ENCODE measurements around the gene FSTL1. TPM values are rescaled to one million over a fixed set of nuclear protein-coding genes. Genes with fewer than 3 reads are reported as not detected.

FSTL1 gene
- total RNA-seq, 1 donor from 2014 or later, result 383 TPM

GRCh38 chr3:120420928-120421551 lies 29.8 kb downstream of the FSTL1 start:
- Mint-ChIP-seq H3K4me1 (ENCODE audit: unreplicated experiment) (peaks cover 50% of the 10 kb centered on the region), H3K27me3 (no peaks in the 10 kb centered on the region), H3K4me3 (peak overlapping the region; percentile 4), H3K36me3 (peaks cover 20% of the 10 kb centered on the region), H3K27ac (peak overlapping the region; percentile 17), H3K9me3 (no peaks in the 10 kb centered on the region)
- TF ChIP-seq CTCF (conservative IDR thresholded peaks at IDR 0.05), result no peak
- DNase-seq (ENCODE audit: extremely low spot score, unreplicated experiment), result no peak

GRCh38 chr3:120420360-120420759 lies 30.4 kb downstream of the FSTL1 start:
- no peaks in the 10 kb centered on the region for H3K27me3 Mint-ChIP-seq
- H3K4me3 Mint-ChIP-seq, result no peak overlapping the region
- H3K4me1 Mint-ChIP-seq (ENCODE audit: unreplicated experiment), result peaks cover 47% of the 10 kb centered on the region
- peaks cover 25% of the 10 kb centered on the region for H3K36me3 Mint-ChIP-seq
- TF ChIP-seq CTCF (conservative IDR thresholded peaks at IDR 0.05), result no peak
- no peak overlapping the region for H3K27ac Mint-ChIP-seq
- no peak for DNase-seq (ENCODE audit: extremely low spot score, unreplicated experiment)
- H3K9me3 Mint-ChIP-seq, result no peaks in the 10 kb centered on the region

- H3K27me3 Mint-ChIP-seq, result no peaks in the 10 kb centered on the region
- no peaks in the 10 kb centered on the region for H3K9me3 Mint-ChIP-seq
- H3K4me1 Mint-ChIP-seq (ENCODE audit: unreplicated experiment), result peaks cover 46% of the 10 kb centered on the region
- no peak for DNase-seq (ENCODE audit: extremely low spot score, unreplicated experiment)
- H3K4me3 Mint-ChIP-seq, result no peak overlapping the region
- no peak overlapping the region for H3K27ac Mint-ChIP-seq
- TF ChIP-seq CTCF (conservative IDR thresholded peaks at IDR 0.05), result no peak
- H3K36me3 Mint-ChIP-seq, result peaks cover 28% of the 10 kb centered on the region
These were observed 31.0 kb downstream of the FSTL1 start for GRCh38 chr3:120419797-120420196.

GRCh38 chr3:120418866-120419490 lies 31.8 kb downstream of the FSTL1 start:
- TF ChIP-seq CTCF (conservative IDR thresholded peaks at IDR 0.05), result peak; percentile 40
- no peak for DNase-seq (ENCODE audit: extremely low spot score, unreplicated experiment)
- Mint-ChIP-seq H3K36me3 (peaks cover 22% of the 10 kb centered on the region), H3K9me3 (no peaks in the 10 kb centered on the region), H3K27ac (peak overlapping the region; percentile 44), H3K4me1 (ENCODE audit: unreplicated experiment) (peaks cover 41% of the 10 kb centered on the region), H3K27me3 (no peaks in the 10 kb centered on the region), H3K4me3 (peak overlapping the region; percentile 10)

GRCh38 chr3:120418446-120418845 lies 32.3 kb downstream of the FSTL1 start:
- Mint-ChIP-seq H3K27me3 (no peaks in the 10 kb centered on the region), H3K4me3 (no peak overlapping the region), H3K4me1 (ENCODE audit: unreplicated experiment) (peaks cover 41% of the 10 kb centered on the region), H3K9me3 (no peaks in the 10 kb centered on the region), H3K36me3 (peaks cover 22% of the 10 kb centered on the region), H3K27ac (no peak overlapping the region)
- no peak for TF ChIP-seq CTCF (conservative IDR thresholded peaks at IDR 0.05)
- no peak for DNase-seq (ENCODE audit: extremely low spot score, unreplicated experiment)
